ENCODE measurements around the gene PHYKPL.

PHYKPL gene

DNA sequence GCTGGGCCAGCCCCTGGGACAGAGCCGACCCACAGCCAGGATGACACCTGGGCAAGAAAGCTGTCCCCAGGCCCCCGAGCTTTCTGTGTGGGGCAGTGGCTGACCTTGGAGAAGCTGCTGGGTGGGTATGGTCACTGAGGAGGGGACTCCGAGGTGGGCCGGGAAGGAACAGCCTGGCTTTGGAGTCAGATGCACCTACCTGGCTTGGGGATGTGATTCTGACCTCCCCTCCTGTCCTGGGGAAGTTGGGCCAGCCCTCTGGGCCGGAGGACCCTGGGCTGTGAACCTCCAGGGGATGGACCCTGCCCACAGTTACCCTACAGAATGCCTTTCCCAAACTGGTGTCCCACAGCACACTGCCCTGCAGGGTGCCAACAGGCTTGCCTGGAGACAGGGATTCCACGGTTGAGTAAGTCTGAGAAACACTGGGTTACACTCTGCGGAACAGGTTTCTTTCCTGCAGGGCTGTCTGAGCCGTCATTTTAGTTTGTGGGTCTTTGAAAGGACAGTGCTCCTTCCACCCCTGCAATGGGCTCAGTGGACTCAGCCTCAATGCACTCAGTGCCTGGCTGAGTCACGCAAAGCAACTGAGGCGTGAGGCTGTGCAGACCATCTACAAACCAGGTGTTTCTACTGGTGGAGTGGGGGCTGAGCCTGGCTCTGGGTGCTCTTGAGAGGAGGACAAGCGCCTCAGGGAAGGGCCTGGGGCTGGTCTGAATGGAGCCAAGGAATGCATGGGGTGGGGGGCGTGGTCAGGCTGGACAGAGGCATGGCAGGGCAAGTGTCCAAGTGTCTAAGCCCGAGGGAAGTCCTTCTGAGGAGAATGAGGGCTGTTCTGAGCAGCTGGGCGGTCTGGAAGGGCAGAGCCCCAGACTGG is 41.3 kb upstream of the PHYKPL start:
- H3K27ac ChIP-seq (ENCODE audit: low read length), result no peak overlapping the region
- no peaks in the 10 kb centered on the region for H3K36me3 ChIP-seq (ENCODE audit: insufficient read depth, low read depth, low read length)
- H3K9me3 ChIP-seq (ENCODE audit: insufficient read depth, low read depth, low read length), result no peaks in the 10 kb centered on the region
- no peak overlapping the region for H3K4me3 ChIP-seq (ENCODE audit: low read length)
- H3K9ac ChIP-seq (ENCODE audit: low read depth, low read length), result no peak overlapping the region
- peaks cover 5% of the 10 kb centered on the region for H3K27me3 ChIP-seq (ENCODE audit: insufficient read depth, low read length)
- H3K4me1 ChIP-seq (ENCODE audit: insufficient read depth, low read length), result no peaks in the 10 kb centered on the region

- H3K4me3 ChIP-seq (ENCODE audit: low read length), result no peak overlapping the region
- H3K27me3 ChIP-seq (ENCODE audit: insufficient read depth, low read length), result no peaks in the 10 kb centered on the region
- no peaks in the 10 kb centered on the region for H3K9me3 ChIP-seq (ENCODE audit: insufficient read depth, low read depth, low read length)
- H3K9ac ChIP-seq (ENCODE audit: low read depth, low read length), result no peak overlapping the region
- H3K27ac ChIP-seq (ENCODE audit: low read length), result no peak overlapping the region
- H3K36me3 ChIP-seq (ENCODE audit: insufficient read depth, low read depth, low read length), result no peaks in the 10 kb centered on the region
- H3K4me1 ChIP-seq (ENCODE audit: insufficient read depth, low read length), result no peaks in the 10 kb centered on the region
Measured at GRCh38 chr5:178273041-178273440, 40.4 kb upstream of the PHYKPL start.

DNA sequence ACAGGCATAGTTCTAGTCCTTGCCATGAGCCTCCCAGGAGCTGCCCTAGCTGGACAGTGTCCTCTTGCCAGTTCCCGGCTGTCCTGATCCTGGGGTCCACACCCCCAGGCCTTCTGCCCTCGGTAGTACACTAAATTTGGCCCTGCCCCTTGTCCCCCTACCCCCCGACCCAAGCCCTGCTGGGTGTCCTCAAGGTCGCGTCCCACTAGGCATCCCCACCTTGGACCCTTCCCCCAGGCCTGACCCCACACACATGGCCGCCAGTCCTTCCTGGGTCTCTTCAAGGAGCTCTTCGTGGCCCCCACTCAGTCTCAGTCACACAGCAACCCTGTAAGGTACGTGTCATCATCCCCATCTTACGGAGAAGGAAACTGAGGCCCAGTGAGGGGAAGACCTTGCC is 40.0 kb upstream of the PHYKPL start:
- H3K27me3 ChIP-seq (ENCODE audit: insufficient read depth, low read length), result no peaks in the 10 kb centered on the region
- H3K36me3 ChIP-seq (ENCODE audit: insufficient read depth, low read depth, low read length), result no peaks in the 10 kb centered on the region
- no peaks in the 10 kb centered on the region for H3K9me3 ChIP-seq (ENCODE audit: insufficient read depth, low read depth, low read length)
- no peak overlapping the region for H3K27ac ChIP-seq (ENCODE audit: low read length)
- H3K4me3 ChIP-seq (ENCODE audit: low read length), result no peak overlapping the region
- H3K9ac ChIP-seq (ENCODE audit: low read depth, low read length), result no peak overlapping the region
- no peaks in the 10 kb centered on the region for H3K4me1 ChIP-seq (ENCODE audit: insufficient read depth, low read length)

DNA sequence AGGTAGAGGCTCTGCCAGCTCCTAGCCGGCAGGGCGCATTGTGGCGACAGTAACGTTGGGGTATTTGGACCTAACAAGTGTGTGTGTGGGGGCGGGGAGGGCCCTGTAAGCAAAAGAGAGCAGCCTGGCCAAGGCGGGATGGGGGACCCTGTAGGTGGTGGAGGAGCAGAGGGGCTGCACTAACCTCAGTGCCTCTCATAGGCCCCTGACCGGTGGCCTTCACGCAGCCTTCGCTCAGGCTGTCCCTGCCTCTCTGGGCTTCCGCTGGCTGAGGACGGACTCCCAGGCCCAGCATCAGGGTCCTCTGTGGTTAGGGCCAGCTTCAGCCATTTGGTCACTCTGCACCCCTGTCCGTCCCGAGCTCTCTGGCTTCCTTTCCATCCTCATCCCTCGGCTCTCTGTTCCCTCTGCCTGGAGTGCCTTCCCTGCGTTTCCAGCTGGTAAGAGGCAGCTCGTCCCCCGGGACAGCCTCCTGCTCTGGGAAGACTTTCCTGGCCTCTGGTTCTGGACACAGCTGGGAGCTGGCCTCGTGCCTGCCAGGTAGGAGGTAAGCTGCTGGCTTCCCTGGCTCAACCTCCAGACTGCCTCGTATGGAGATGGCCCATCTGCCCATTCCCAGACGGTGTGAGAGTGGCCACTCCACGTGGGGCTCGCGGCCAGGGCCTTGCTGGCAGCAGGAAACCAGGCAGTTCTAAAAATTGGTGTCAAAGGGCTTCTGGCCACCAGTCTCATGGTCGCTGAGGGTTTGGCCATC is 39.3 kb upstream of the PHYKPL start:
- Histone ChIP-seq H3K9ac (ENCODE audit: low read depth, low read length) (no peak overlapping the region), H3K4me1 (ENCODE audit: insufficient read depth, low read length) (no peaks in the 10 kb centered on the region)

DNA sequence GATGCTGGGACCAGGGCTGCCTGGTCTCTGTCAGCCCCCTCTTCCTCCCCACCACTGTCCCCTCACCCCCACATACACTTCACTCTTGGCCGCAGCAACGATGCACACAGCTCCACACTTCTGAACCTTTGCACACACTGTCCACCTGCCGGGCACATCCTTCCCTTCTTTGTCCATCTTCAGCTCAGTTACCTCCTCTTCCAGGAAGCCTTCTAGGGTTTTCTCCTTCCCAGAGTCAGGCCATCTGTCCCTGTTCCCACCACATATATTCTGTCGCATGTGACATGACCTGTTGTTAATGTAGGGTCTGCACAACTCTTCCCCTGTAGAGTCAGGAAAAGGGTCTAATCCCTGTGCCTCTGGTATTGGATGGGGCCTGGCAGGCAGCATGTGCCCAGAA is 38.6 kb upstream of the PHYKPL start:
- no peaks in the 10 kb centered on the region for H3K27me3 ChIP-seq (ENCODE audit: insufficient read depth, low read length)
- no peaks in the 10 kb centered on the region for H3K36me3 ChIP-seq (ENCODE audit: insufficient read depth, low read depth, low read length)
- H3K9me3 ChIP-seq (ENCODE audit: insufficient read depth, low read depth, low read length), result no peaks in the 10 kb centered on the region
- H3K4me3 ChIP-seq (ENCODE audit: low read length), result no peak overlapping the region
- H3K27ac ChIP-seq (ENCODE audit: low read length), result no peak overlapping the region
- no peaks in the 10 kb centered on the region for H3K4me1 ChIP-seq (ENCODE audit: insufficient read depth, low read length)
- H3K9ac ChIP-seq (ENCODE audit: low read depth, low read length), result no peak overlapping the region

More for the DNA sequence above, 39.3 kb upstream of the PHYKPL start:
- no peaks in the 10 kb centered on the region for H3K36me3 ChIP-seq (ENCODE audit: insufficient read depth, low read depth, low read length)
- H3K4me3 ChIP-seq (ENCODE audit: low read length), result no peak overlapping the region
- no peak overlapping the region for H3K27ac ChIP-seq (ENCODE audit: low read length)
- no peaks in the 10 kb centered on the region for H3K9me3 ChIP-seq (ENCODE audit: insufficient read depth, low read depth, low read length)
- H3K27me3 ChIP-seq (ENCODE audit: insufficient read depth, low read length), result no peaks in the 10 kb centered on the region

- H3K27me3 ChIP-seq (ENCODE audit: insufficient read depth, low read length), result no peaks in the 10 kb centered on the region; the same call in 1 of the 2 replicates
- H3K27ac ChIP-seq (ENCODE audit: low read length), result no peak overlapping the region
- no peak overlapping the region for H3K9ac ChIP-seq (ENCODE audit: low read depth, low read length)
- H3K36me3 ChIP-seq (ENCODE audit: insufficient read depth, low read depth, low read length), result no peaks in the 10 kb centered on the region
- H3K9me3 ChIP-seq (ENCODE audit: insufficient read depth, low read depth, low read length), result no peaks in the 10 kb centered on the region
- no peak overlapping the region for H3K4me3 ChIP-seq (ENCODE audit: low read length)
- H3K4me1 ChIP-seq (ENCODE audit: insufficient read depth, low read length), result no peaks in the 10 kb centered on the region
Measured at GRCh38 chr5:178269499-178269898, 36.9 kb upstream of the PHYKPL start.

DNA sequence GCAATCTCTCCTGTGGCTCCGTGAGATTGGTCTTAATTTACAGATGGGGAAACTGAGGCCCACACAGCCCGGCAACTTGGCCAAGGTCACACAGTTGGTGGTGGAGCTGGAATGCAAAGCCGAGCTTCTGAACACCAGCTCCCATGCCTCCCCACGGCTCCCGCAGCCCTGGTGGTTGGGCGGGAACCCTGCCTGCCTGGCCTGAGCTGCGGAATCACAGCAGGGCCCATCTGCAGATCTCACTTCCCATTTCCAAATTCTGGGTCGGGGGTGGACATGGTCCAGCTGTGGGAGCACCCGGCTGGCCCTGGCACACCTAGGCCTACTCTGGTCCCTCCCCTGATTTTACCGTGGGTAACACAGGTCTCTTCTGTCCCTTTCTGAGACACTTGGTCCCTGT is 35.3 kb upstream of the PHYKPL start:
- no peak overlapping the region for H3K9ac ChIP-seq (ENCODE audit: low read depth, low read length)
- H3K4me3 ChIP-seq (ENCODE audit: low read length), result no peak overlapping the region
- H3K9me3 ChIP-seq (ENCODE audit: insufficient read depth, low read depth, low read length), result no peaks in the 10 kb centered on the region
- H3K27ac ChIP-seq (ENCODE audit: low read length), result no peak overlapping the region
- H3K4me1 ChIP-seq (ENCODE audit: insufficient read depth, low read length), result no peaks in the 10 kb centered on the region
- H3K36me3 ChIP-seq (ENCODE audit: insufficient read depth, low read depth, low read length), result no peaks in the 10 kb centered on the region
- no peaks in the 10 kb centered on the region; the same call in 1 of the 2 replicates for H3K27me3 ChIP-seq (ENCODE audit: insufficient read depth, low read length)

- H3K4me3 ChIP-seq (ENCODE audit: low read length), result no peak overlapping the region
- H3K9ac ChIP-seq (ENCODE audit: low read depth, low read length), result no peak overlapping the region
- H3K27me3 ChIP-seq (ENCODE audit: insufficient read depth, low read length), result no peaks in the 10 kb centered on the region; the same call in 1 of the 2 replicates
- no peaks in the 10 kb centered on the region for H3K9me3 ChIP-seq (ENCODE audit: insufficient read depth, low read depth, low read length)
- H3K36me3 ChIP-seq (ENCODE audit: insufficient read depth, low read depth, low read length), result no peaks in the 10 kb centered on the region
- H3K27ac ChIP-seq (ENCODE audit: low read length), result no peak overlapping the region
- no peaks in the 10 kb centered on the region for H3K4me1 ChIP-seq (ENCODE audit: insufficient read depth, low read length)
Measured at GRCh38 chr5:178267245-178267644, 34.6 kb upstream of the PHYKPL start.

- no peak overlapping the region for H3K4me3 ChIP-seq (ENCODE audit: low read length)
- no peak overlapping the region for H3K27ac ChIP-seq (ENCODE audit: low read length)
Measured at GRCh38 chr5:178266581-178266980, 34.0 kb upstream of the PHYKPL start.

GRCh38 chr5:178265746-178266145 is 33.1 kb upstream of the PHYKPL start:
- Histone ChIP-seq H3K4me3 (ENCODE audit: low read length) (no peak overlapping the region), H3K9ac (ENCODE audit: low read depth, low read length) (no peak overlapping the region), H3K4me1 (ENCODE audit: insufficient read depth, low read length) (no peaks in the 10 kb centered on the region), H3K27me3 (ENCODE audit: insufficient read depth, low read length) (no peaks in the 10 kb centered on the region; the same call in 1 of the 2 replicates), H3K9me3 (ENCODE audit: insufficient read depth, low read depth, low read length) (no peaks in the 10 kb centered on the region), H3K27ac (ENCODE audit: low read length) (no peak overlapping the region), H3K36me3 (ENCODE audit: insufficient read depth, low read depth, low read length) (no peaks in the 10 kb centered on the region)

More at GRCh38 chr5:178266581-178266980, 34.0 kb upstream of the PHYKPL start:
- H3K27me3 ChIP-seq (ENCODE audit: insufficient read depth, low read length), result no peaks in the 10 kb centered on the region; the same call in 1 of the 2 replicates
- H3K4me1 ChIP-seq (ENCODE audit: insufficient read depth, low read length), result no peaks in the 10 kb centered on the region
- no peak overlapping the region for H3K9ac ChIP-seq (ENCODE audit: low read depth, low read length)
- no peaks in the 10 kb centered on the region for H3K36me3 ChIP-seq (ENCODE audit: insufficient read depth, low read depth, low read length)
- H3K9me3 ChIP-seq (ENCODE audit: insufficient read depth, low read depth, low read length), result no peaks in the 10 kb centered on the region

DNA sequence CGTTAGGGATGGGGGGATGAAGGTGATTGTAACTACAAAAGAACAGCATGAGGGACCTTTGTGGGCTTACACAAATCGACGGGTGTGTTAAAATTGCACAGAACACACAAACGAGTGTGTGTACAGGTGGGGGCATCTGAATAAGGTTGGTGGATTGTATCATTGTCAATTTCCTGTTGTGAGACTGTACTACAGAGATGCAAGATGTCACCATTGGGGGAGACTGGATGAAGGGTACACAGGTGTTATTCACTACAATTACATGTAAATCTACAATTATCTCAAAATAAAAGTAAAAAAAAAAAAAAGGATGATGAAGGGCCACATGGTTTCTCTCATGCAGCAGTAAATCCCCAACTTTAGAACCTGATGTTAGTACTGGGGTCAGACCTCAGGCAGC is 31.4 kb upstream of the PHYKPL start:
- Histone ChIP-seq H3K4me3 (ENCODE audit: low read length) (no peak overlapping the region), H3K27ac (ENCODE audit: low read length) (no peak overlapping the region), H3K27me3 (ENCODE audit: insufficient read depth, low read length) (no peaks in the 10 kb centered on the region; the same call in 1 of the 2 replicates), H3K4me1 (ENCODE audit: insufficient read depth, low read length) (no peaks in the 10 kb centered on the region), H3K36me3 (ENCODE audit: insufficient read depth, low read depth, low read length) (no peaks in the 10 kb centered on the region), H3K9ac (ENCODE audit: low read depth, low read length) (no peak overlapping the region), H3K9me3 (ENCODE audit: insufficient read depth, low read depth, low read length) (no peaks in the 10 kb centered on the region)
